GM12878 (cell line): ENCODE results near the gene CD58. TPM values are rescaled to one million over a fixed set of nuclear protein-coding genes. Genes with fewer than 3 reads are reported as not detected.

Source experiments
- BHLHE40 ChIP-seq, 2 experiments: fragments of 450-650 bp in 1 of 2; IDR thresholded peaks; 2 replicates each; pipeline ENCODE4 v1.6.1; 2011 to 2017; ENCODE audit warnings: low read depth in 2 of 2, borderline replicate concordance in 1 of 2, improper control_type of control experiment in 1 of 2, low read length in 1 of 2, mild to moderate bottlenecking in 1 of 2
- CBX3 ChIP-seq: fragments of 200-600 bp; sonication (generic); IDR thresholded peaks from 2 replicates; pipeline ENCODE4 v1.6.1; 2016; ENCODE audit warnings: low read depth, borderline replicate concordance
- CBX5 ChIP-seq: sonication (generic); IDR thresholded peaks from 2 replicates; pipeline ENCODE4 v1.6.1; 2016; ENCODE audit warnings: low read depth, moderate library complexity, mild to moderate bottlenecking, inconsistent platforms
- CEBPB ChIP-seq, 2 experiments: fragments of 150-350 bp in 1 of 2; IDR thresholded peaks; 2 replicates each; pipeline ENCODE4 v1.6.1; 2012 to 2014; ENCODE audit warnings: low read depth in 2 of 2, low read length in 2 of 2, borderline replicate concordance in 1 of 2, inconsistent platforms in 1 of 2
- CREB1 ChIP-seq: IDR thresholded peaks from 2 replicates; pipeline ENCODE4 v1.6.1; 2012; ENCODE audit warnings: low read depth, mild to moderate bottlenecking, inconsistent platforms
- CTCF ChIP-seq, 3 experiments: IDR thresholded peaks in 2 of 3; conservative IDR thresholded peaks in 1 of 3; 2 replicates each; pipeline ENCODE4 v1.5.1; 2011; ENCODE audit warnings: low read depth in 3 of 3, low read length in 3 of 3, mild to moderate bottlenecking in 3 of 3, control low read depth in 2 of 3, moderate library complexity in 2 of 3, inconsistent platforms in 1 of 3, mixed read lengths in 1 of 3; ENCODE audit not compliant: control insufficient read depth in 2 of 3, insufficient read depth in 1 of 3; ENCODE audit errors: extremely low read depth in 1 of 3
- E4F1 ChIP-seq: fragments of 450-650 bp; IDR thresholded peaks from 2 replicates; pipeline ENCODE4 v1.6.1; 2018; ENCODE audit warnings: borderline replicate concordance, mild to moderate bottlenecking; ENCODE audit not compliant: partially characterized antibody
- EP300 ChIP-seq, 2 experiments: fragments of 150-350 bp in 1 of 2; IDR thresholded peaks; 2 replicates each; pipeline ENCODE4 v1.6.1; 2011 to 2012; ENCODE audit warnings: low read depth in 2 of 2, low read length in 2 of 2, borderline replicate concordance in 1 of 2, improper control_type of control experiment in 1 of 2, inconsistent platforms in 1 of 2; ENCODE audit not compliant: control insufficient read depth in 1 of 2
- MXI1 ChIP-seq: fragments of 150-350 bp; IDR thresholded peaks from 2 replicates; pipeline ENCODE4 v1.6.1; 2011; ENCODE audit warnings: low read depth, mild to moderate bottlenecking, inconsistent platforms, low read length, improper control_type of control experiment
- NBN ChIP-seq: fragments of 450-650 bp; IDR thresholded peaks from 2 replicates; pipeline ENCODE4 v1.6.1; 2016
- NFIC ChIP-seq: IDR thresholded peaks from 2 replicates; pipeline ENCODE4 v1.6.1; 2012; ENCODE audit warnings: low read depth, mild to moderate bottlenecking, inconsistent platforms, low read length, moderate library complexity
- PAX5 ChIP-seq: IDR thresholded peaks from 2 replicates; pipeline ENCODE4 v1.6.1; 2011; ENCODE audit warnings: low read depth, low read length, borderline replicate concordance
- PAX8 ChIP-seq: fragments of 450-650 bp; IDR thresholded peaks from 2 replicates; pipeline ENCODE4 v1.6.1; 2017; ENCODE audit warnings: mild to moderate bottlenecking, moderate library complexity
- RB1 ChIP-seq: fragments of 450-650 bp; formaldehyde crosslinking; IDR thresholded peaks from 2 replicates; pipeline ENCODE4 v1.6.1; 2017; ENCODE audit warnings: mild to moderate bottlenecking, borderline replicate concordance
- RBBP5 ChIP-seq: fragments of 200-600 bp; sonication (generic); conservative IDR thresholded peaks from 2 replicates; pipeline ENCODE4 v1.6.1; 2016
- RCOR1 ChIP-seq: conservative IDR thresholded peaks from 2 replicates; pipeline ENCODE4 v1.6.1; 2012; ENCODE audit warnings: low read depth, low read length, improper control_type of control experiment
- REST ChIP-seq: IDR thresholded peaks from 2 replicates; pipeline ENCODE4 v1.6.1; 2012; ENCODE audit warnings: mild to moderate bottlenecking, low read depth, low read length
- RUNX3 ChIP-seq: IDR thresholded peaks from 2 replicates; pipeline ENCODE4 v1.6.1; 2012; ENCODE audit warnings: low read length, inconsistent platforms
- SIX5 ChIP-seq: IDR thresholded peaks from 2 replicates; pipeline ENCODE4 v1.6.1; 2011; ENCODE audit warnings: mild to moderate bottlenecking, low read depth, low read length, moderate library complexity; ENCODE audit not compliant: severe bottlenecking
- STAT3 ChIP-seq: IDR thresholded peaks from 2 replicates; pipeline ENCODE4 v1.6.1; 2011; ENCODE audit warnings: low read depth, low read length, improper control_type of control experiment
- SUZ12 ChIP-seq: fragments of 200-600 bp; sonication (generic); IDR thresholded peaks from one replicate; pipeline ENCODE4 v1.6.1; 2018; ENCODE audit warnings: antibody characterized with exemption, mild to moderate bottlenecking; ENCODE audit not compliant: unreplicated experiment
- TBL1XR1 ChIP-seq: IDR thresholded peaks from 2 replicates; pipeline ENCODE4 v1.6.1; 2012; ENCODE audit warnings: low read depth, low read length, improper control_type of control experiment
- YBX1 ChIP-seq: fragments of 450-650 bp; IDR thresholded peaks from 2 replicates; pipeline ENCODE4 v1.6.1; 2016; ENCODE audit warnings: antibody characterized with exemption
- ZNF217 ChIP-seq: fragments of 450-650 bp; IDR thresholded peaks from 2 replicates; pipeline ENCODE4 v1.6.1; 2017; ENCODE audit warnings: antibody characterized with exemption, mild to moderate bottlenecking
- polyA plus RNA-seq, 11 experiments: library from polyadenylated mRNA; depleted of rRNA in 4 of 11; unstranded in 6 of 11; stranded (reverse) in 5 of 11; fragments of >200 nt; fragmentation: Nextera tagmentation in 4 of 11; fragmentation: Illumina TruSeq in 1 of 11; extraction: Ambion mirVana in 4 of 11; extraction: Trizol in 1 of 11; gene quantifications; 1 replicate in 1 of 11; 2 replicates in 10 of 11; pipeline versions ENCODE4 v1.2.1 to v1.2.3, GENCODE V29; 2011 to 2016; ENCODE audit warnings: inconsistent platforms in 2 of 11, missing spikeins in 2 of 11, low read depth in 1 of 11
- total RNA-seq, 4 experiments: library from RNA; depleted of rRNA in 3 of 4; stranded (reverse); fragments of >200 nt in 3 of 4; fragmentation: Illumina TruSeq in 1 of 4; extraction: Trizol in 1 of 4; gene quantifications; 2 replicates each; pipeline versions ENCODE4 v1.2.1 to v1.2.3, GENCODE V29; 2013 to 2021

The CD58 gene
- total and polyA plus RNA-seq, 10 of the 15 experiments (the other 5 are each of a cell fraction or from before 2014, with no cell fraction given): 70.4 to 252 (median 129) TPM

- TF ChIP-seq SIX5 (no peak), CREB1 (peak; percentile 67; the same call in 1 of the 2 replicates), NBN (peak; percentile 61), PAX5 (peak; percentile 97), EP300 (IDR thresholded peaks at IDR 0.05; ENCODE audit: borderline replicate concordance in 1 of 2, control insufficient read depth in 1 of 2, low read depth in 2 of 2, low read length in 2 of 2) (peak; percentile 85 to 97; a peak in 3 of 4 replicates), RBBP5 (no peak), TBL1XR1 (peak; percentile 86), BHLHE40 (IDR thresholded peaks at IDR 0.05; ENCODE audit: borderline replicate concordance in 1 of 2, low read depth in 2 of 2, low read length in 1 of 2) (peak; percentile 92 to 96), REST (no peak), MXI1 (peak; percentile 35; the same call in 1 of the 2 replicates), CBX5 (0 out of 2 replicates have a peak, but pooled peaks have one; percentile 36), YBX1 (no peak), STAT3 (0 out of 2 replicates have a peak, but pooled peaks have one; percentile 32), CBX3 (no peak), E4F1 (no peak), RB1 (no peak), RCOR1 (no peak), SUZ12 (no peak), PAX8 (no peak), NFIC (peak; percentile 98), CEBPB (IDR thresholded peaks at IDR 0.05; ENCODE audit: borderline replicate concordance in 1 of 2, low read depth in 2 of 2, low read length in 2 of 2) (peak in 1 of 2 experiments; percentile 47; a peak in 1 of 4 replicates), CTCF (IDR thresholded peaks at IDR 0.05 in 2 of 3, conservative IDR thresholded peaks at IDR 0.05 in 1 of 3; ENCODE audit: control insufficient read depth in 2 of 3, extremely low read depth in 1 of 3, insufficient read depth in 1 of 3, low read depth in 3 of 3, low read length in 3 of 3) (no peak), RUNX3 (peak; percentile 84), ZNF217 (peak; percentile 64; the same call in 1 of the 2 replicates)
Observed at GRCh38 chr1:116558140-116558549, 12.7 kb downstream of the CD58 start (continued).
